Cortex of kidney (tissue), 1 donor: ENCODE data around the gene EFTUD2.
A peak's percentile ranks its signal among the peaks of the same experiment; 100 is the strongest.
"Not testable (repeated sequence)": the region's sequence is repeated elsewhere in the genome, so short reads cannot be mapped to it uniquely, and the experiment has no call there.

Experiments used
- DNase-seq: peaks from one replicate; lab custom pipeline; 2025; lab: John Stamatoyannopoulos, UW

The EFTUD2 gene

DNA sequence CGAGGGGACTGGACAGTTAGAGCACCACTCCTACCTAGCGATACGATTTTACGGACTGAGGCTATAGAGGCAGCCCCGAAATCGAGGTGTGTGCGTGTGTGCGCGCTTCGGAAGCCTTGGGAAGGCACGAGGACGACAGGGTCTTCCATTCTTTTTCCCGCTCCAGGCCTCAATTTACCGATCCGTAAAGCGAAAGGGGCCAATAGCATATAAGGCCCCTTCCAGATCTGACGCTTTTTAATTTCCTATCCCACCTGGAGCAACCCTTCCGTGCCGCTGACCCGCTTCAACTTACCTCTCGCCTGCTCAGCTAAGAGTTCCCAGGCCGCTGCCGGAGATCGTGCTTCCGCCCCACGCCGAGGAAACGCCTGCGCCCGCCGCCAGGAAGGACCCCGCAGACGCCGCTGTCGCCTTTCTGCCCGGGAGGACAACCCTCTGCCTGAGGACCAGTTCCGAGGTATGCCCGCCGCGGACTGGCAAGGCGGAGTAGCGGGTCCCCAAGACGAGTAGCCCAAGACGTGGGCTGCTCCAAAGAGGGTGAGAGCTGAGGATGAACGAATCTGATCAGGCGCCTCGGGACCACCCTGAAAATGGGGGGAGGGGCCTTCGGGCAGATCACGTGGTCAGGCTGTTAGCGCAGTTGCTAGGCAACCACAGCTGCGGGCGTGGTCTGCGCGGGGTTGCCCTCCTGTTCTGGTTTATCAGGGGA is at the start of gene EFTUD2:
Gene EFTUD2, minus strand, starts transcription at position 372 of the 709 bp plus-strand sequence. CDS start 4,924 bp downstream, outside the sequence.
- DNase-seq = peak; percentile 73

DNA sequence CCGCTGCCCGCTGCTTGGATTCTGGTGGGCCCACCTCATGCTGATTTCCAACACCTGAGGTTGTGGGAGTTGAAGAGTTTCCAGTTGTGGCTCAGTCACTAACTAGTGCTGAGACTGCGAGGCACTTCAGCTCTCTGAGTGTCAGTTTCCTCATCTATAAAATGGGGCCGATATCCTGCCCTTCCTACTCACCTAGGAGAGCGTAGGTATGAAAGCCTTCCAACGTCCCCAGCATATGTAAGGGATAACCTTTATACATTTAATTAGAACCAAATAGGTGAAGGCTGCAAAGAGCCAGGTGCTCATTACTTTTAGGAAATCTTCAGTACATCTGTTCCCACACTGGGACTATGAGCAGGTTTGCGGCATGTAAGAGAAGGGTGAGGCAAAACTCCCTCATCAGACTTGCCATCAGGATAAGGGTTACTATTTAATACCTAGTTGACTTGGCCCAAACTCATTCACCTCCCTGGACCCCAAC is 49.1 kb upstream of the EFTUD2 start:
- no peak for DNase-seq

DNA sequence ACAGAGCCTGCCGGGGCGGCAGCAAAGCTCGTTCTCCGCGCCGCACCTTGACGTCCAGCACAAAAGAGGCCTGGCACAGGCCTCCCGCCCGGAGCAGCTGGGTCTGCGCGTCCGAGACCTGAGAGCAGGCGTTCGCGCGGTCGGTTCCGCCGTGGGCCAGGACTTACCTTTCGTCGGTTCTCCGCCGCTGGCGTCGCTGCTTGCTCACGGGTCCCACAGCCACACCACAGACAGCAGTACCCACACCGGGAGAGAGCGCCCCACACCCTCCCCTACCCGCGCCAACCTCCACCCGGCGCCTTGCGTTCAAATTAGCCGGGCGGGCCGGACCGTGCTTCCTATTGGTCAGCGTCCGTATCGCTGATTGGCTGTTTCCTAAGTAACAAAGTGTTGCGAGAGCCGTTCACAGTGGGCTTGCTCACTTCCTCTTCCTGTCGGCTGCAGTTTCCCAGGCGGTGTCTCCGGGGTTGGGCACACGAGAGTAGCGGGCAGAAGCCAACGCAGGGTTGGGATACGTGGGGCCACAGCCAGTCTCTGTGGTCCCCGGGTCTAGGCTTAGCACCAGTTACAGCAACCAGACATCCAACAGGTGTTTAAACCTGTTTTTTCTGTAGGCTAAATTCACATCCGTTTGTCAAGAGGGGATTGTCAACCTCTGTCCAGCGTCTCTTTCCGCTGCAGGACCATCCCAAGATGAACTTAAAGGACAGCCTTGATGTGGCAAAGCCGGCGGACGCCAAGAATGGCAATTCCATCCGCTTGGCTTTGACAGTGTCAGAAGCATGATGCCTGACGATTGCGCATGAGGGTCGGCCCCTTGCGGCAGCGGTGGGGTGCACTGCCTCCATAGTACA is 48.4 kb upstream of the EFTUD2 start, which contains the start of gene KIF18B:
Gene KIF18B, minus strand, starts transcription at position 313 of the 854 bp plus-strand sequence. CDS start 11,429 bp downstream, outside the sequence.
- DNase-seq = no peak

DNA sequence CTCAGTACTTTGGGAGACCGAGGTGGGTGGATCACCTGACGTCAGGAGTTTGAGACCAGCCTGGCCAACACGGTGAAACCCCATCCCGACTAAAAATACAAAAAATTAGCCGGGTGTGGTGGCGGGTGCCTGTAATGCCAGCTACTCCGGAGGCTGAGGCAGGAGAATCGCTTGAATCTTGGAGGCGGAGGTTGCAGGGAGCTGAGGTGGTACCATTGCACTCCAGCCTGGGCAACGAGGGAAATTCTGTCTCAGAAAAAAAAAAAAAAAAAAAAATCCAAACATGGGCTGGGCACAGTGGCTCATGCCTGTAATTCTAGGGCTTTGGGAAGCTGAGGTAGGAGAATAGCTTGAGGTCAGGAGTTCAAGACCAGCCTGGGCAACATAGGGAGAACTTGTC is 46.4 kb upstream of the EFTUD2 start:
- not testable (repeated sequence) for DNase-seq

DNA sequence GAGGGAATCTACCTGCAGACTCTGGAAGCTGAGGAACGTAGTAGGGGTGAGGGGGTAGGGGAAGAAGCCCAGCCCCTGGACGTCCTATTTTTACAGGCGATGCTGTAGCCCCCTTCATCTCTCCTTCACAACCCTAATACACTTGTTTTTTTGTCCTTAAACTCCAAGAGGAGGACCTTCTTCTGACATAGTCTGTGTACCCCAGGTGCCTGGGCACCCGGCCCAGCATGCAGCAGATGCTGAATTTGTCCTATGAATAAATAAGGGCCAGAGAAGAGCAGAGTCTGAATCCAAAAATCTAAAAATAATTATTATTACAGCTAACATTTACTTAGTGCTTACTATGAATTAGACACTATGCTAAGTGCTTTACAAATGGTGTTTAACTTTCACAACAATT is 43.2 kb upstream of the EFTUD2 start:
- DNase-seq = no peak

DNA sequence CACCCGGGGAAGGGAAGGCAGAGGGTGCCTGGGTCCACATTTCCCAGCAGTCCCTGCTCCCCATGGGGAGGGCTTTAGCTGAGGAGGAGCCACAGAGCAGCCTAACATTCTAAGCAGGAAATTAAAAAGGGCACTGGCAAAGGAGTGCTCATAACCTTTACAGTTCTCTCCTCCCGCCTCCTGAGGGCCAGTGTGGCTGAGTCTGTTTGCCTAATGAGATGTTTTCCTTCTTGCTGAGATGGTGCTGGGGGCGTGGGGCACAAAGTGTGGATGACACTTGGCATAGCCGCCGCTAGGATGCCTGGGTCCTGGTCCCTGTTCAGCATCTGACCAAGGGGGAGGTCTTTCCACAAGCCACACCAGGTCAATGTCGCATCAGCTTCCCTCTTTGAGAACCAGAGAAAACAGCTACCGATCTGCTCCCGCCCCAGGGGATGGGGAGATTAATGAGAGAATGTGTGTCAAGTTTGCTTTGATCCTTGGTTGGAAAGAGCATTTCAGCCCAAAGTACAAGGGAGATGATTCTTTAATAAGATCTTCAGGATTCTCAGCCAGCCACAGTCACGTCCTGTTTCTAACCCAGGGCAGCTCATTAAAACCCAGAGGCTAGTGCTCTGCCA is 42.6 kb upstream of the EFTUD2 start:
- no peak for DNase-seq

DNA sequence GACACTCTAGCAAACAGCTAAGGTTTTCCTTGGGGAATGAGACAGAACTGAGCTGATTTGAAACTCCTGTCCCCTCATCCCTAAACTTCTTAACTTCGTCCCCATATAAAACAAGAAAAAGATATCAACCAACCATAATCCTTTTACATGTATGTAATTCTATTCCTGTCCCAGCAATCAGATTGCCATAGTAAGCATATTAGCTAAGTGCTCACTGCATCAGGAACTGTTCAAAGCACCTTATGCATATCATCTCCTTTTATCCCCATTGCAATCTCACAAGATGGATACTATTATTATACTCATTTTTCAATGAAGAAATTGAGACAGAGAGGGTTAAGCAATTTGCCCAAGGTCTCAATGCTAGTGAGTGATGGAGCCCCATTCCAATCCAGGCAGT is 41.5 kb upstream of the EFTUD2 start:
- DNase-seq = no peak

DNA sequence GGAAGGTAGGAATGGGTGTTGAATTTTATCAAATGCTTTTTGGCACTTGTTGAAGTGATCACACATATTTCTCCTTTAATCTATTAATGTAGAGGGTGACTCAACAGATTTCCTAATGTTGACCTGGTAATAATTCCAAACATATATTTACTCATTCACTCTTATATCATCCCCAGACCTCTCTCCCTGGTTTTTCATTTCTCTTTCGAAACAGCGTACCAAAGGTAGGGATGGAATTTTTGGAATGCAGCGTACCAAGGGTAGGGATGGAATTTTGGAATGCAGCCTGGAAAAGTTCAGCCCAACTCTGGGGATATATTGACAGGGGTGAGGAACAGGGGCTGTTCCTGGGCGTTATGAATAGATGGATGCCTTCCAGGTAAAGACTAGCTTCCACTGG is 41.1 kb upstream of the EFTUD2 start:
- DNase-seq = no peak

DNA sequence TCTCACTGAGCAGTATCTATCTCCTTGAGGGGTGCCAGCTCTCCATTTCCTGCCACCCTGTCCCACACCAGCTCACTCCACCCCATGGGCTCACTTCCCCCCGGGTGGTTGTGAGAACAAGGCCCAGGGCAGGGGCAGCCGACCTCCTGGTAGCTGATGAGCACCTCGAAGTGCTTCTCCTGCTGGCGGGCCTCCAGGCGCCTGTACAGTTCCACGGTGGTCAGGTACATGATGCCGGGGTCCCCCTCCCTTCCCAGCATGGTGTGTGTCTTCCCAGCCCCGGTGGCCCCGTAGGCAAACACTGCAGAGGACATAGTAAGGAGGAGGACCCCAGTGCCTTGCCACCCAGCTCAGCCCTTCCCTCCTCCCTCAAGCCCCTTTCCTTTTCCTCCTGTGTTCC is 35.9 kb upstream of the EFTUD2 start:
- no peak for DNase-seq

DNA sequence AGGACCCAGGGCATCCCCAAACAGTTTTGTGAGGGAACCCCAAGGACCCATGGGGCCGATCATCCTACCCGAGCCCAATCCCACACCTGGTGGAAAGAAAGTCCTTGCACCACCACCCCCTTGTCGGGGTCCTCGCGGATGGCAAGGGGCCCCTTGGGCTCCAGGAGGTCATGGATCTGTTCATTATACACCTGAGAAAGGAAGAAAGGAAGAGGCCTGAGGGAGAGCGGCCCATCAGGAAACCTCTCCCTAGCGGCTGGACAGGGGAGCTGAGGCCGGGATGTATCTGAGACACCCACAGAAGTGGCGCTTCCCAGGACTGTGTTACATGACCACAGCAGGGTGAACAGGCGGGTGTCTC is 35.5 kb upstream of the EFTUD2 start:
- no peak for DNase-seq

DNA sequence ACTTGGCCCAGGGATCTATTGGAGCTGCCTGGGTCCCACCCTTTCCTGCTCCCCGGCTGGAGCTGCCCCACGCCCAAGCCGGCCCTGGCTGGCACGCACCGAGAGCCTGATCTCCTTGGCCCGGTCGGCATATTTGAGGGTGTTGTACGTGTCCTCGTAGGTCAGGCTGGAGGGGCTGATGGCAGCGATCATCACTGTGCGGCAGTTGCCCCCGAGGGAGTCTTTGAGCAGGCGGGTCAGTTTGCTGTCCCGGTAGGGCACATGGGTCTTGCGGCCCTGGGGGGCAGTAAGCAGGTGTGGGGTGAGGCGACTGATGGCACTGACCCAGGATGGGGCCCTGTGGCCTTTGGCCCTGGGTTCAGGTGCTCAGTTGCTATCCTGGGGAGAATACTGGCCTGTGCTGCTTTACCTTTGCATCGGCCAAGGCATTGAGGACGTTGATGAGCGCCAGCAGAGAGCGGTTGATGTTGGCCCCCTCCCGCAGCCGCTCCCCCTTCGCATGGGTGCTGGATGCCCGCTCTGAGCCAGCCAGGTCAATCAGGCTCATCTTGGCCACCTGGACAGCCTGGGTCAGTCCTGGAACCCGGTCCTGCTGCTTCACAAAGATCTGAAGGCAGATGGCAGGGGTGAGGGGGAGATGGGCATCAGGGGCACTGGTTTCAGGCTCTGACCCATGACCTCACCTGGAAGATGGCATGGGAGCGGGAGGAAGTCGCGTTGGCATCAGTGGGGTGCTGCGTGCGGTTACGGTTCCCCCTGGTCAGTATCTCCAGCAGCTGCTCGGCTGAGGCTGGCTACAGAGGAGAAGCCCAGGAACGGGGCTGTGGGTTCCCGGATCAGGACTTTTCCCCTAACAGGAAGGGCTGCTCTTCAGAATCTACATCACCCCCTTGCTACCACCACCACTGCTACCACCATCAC is 34.8 kb upstream of the EFTUD2 start:
- no peak for DNase-seq

DNA sequence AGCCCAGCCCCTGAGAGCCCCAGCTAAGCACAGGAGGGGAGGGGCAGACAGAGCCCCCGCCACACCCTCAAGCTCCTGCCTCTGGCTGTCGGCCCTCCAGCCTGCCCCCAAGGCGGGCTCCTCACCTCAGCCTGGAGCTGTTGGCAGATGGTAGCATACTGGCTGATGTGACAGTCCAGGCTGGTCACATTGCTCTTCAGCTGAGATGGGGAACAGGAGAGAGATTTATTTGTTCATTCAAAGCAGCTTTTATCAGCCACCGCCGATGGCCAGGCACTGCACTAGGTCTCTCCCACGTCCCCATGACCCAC is 33.5 kb upstream of the EFTUD2 start:
- DNase-seq = no peak

DNA sequence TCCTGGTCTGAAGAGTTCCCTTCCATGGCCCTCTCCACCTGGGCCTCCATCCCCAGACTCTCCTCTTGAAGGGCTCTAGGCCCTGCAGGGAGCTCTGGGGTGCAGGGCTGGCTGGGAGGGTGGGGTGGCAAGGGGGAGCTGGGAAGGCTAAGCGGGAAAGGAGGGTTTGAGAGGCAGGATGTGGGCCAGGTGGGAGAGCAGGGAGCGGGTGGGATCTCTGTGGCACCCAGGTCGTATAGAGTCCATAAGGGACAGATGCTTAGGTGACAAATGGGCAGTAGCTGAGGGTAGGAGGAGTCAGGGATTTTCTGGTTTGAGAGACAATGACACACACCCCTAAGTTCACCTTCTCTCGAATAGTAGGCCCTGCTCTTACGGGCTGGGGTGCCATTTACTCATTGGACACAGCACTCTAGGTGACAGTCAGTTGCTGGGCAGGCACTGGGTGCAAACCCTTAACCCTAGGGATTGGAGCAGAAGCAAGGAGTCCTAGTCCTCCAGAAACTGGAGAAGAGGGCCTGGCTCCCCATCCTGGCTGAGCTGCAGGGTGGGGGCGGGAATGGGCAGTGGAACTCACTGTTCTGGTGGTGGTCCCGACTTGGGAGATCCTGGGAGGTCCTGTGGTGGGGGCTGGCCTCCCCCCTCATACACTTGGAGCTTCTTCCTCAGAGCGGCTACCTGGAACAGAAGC is 33.0 kb upstream of the EFTUD2 start:
- no peak for DNase-seq

DNA sequence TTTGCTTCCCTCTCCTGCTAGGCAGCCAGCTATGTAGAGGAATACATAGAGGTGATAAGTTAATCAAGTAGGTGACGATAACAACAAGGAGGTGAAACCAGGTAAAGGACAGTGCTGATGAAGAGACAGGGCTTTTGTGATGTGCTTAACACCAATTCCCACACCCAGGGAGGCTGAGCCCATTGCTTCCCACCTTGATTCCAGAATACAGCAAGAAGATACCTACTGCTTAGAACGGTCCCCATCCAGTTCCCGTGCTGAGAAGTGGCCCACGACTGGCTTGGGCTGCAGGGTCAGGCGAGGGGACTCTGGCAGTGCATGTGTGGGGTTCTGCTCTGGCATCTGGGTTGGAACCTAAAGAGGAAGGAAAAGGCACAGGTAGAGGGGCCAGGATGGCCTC is 32.1 kb upstream of the EFTUD2 start:
- DNase-seq = no peak

DNA sequence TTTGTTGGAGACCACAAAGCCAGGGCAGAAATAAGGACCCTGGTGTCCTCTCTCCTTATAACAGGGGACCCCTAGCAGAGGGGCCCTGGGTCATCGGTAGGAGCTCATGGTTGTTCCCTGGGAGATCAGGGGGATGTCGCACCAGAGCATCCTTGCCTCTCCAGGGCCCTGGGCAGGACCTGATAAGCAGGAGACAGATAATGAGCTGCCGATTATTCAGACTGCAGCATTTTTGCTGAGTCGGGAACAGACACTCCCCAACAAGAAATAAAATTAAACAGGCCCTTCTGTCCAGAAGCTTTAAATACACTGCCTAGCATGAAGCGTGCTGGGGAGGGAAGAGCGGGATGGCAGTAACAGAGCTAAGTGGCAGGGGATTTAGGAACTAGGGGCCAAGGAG is 31.4 kb upstream of the EFTUD2 start:
- DNase-seq = no peak

DNA sequence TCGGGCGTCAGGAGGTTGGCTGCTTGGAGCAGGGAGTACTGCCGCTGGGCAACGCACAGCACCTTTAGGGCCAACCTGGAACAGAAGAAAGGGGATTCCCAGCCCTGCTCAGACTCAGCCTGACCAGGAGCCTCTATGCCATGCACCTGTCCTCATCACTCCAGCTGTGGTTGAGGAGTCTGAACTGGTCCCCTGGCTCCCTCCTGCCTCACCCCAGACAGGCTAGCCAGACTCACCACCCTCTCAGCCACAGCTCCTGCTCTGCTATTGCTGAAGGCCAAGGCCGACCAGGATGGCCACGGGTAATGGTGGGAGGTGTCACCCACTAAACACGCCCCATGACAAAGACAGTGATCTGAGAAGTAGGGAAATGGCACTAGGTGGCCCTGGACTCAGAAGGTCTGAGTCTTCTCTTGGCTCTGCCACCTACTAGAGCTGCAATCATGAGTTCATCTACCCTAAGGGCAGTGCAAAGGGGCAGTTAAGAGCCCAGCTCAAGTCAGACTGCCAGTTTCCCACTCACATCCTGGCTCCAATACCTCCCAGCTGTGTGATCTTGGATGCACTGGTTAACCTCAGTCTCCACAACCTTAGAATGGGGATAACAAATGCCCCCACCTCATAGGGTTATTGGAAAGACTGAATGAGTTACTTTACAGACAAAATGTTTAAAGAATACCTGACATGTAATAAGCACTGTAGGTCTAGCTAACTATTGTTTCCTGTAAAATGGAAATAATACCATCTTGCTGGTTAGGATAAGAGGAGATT is 29.9 kb upstream of the EFTUD2 start:
- no peak for DNase-seq

DNA sequence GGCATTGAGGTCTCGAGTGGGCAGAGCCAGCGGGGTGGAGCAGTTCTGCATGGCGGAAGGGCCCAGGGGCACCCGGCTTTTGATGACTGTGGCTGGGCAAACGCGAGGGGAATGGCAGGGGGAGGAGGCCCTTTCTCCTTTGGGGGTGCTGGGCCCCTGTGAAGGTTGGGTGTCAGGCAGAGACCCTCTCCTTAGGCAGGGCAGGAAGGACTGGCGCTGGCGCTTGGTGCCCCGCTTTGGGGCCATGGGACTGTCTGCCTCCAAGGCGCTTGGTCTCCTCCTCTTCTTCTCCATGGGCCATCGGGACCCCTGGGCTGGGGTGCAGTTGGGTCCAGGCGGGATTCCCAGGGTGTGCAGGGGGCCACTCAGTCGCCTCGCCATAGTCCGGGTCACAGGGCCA is 28.9 kb upstream of the EFTUD2 start:
- no peak for DNase-seq

DNA sequence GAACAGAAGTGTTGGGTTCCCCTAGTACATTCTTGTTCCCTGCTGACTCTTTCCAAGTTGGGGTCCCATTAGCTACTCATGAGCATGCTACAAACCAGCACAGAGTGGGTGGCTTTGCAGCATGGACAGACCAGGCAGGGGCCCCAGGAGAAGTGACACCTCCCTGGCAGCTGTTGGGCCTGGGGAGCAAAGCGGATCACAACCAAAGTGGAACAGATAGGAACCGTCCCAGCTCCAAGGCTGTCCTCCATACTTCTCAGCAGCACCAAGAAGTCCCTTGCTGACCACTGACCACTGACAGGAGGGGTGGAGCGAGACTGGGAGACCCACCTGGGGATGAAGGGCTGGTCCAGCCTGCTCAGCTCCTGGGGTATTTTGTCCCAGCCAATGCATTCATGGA is 28.5 kb upstream of the EFTUD2 start:
- no peak for DNase-seq

DNA sequence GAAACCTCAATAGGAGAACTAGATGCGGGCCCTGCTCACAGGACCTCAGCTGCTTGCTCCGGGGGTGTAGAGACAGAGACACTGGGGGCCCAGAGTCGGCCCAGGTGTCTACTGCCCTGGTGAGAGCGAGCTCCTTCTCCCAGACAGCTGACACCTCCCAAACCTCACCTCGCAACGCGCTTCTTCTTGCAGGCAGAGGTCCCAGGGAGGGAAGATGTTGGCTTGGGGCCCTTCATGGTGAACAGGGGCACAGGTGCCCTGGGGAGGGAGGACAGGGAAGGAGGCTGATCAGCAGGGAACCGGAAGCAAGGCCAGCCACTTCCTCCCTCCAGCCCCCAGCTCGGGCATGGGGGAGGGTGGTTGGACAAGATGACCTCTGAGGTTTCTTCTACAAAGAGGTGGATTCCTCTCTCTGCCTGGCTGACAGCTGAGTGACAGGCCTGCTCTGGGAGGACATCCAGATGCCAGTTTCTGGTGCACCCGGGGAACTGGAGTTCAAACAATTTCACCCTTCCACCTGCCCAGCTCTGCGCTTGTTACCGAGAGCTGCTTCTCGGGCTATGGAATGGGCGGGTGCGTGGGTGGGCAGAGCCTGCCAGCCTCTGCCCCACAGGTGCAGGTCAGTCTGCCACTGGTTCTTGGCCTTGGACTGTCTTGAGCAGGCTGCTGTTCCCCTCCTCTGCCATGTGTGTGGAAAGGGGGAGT is 27.7 kb upstream of the EFTUD2 start:
- no peak for DNase-seq
